ENCODE results near the gene MT1B.

The MT1B gene

GRCh38 chr16:56691885-56692284 lies 40.2 kb downstream of the MT1B start:
- DNase-seq: no peak

GRCh38 chr16:56695246-56695645 lies 43.6 kb downstream of the MT1B start:
- no peak for DNase-seq

- DNase-seq: no peak
Observed at GRCh38 chr16:56697456-56698155, 45.9 kb downstream of the MT1B start.

GRCh38 chr16:56700195-56700594 lies 48.5 kb downstream of the MT1B start:
- DNase-seq: no peak

GRCh38 chr16:56700631-56701030 lies 48.9 kb downstream of the MT1B start:
- no peak for DNase-seq

GRCh38 chr16:56701534-56701933 lies 49.8 kb downstream of the MT1B start:
- no peak for DNase-seq
